ENCODE measurements around the gene COLEC11. TPM values are rescaled to one million over a fixed set of nuclear protein-coding genes. Genes with fewer than 3 reads are reported as not detected.
"Not testable (repeated sequence)": the region's sequence is repeated elsewhere in the genome, so short reads cannot be mapped to it uniquely, and the experiment has no call there.

COLEC11 gene
- total RNA-seq, 1 donor from 2014 or later, result not detected

DNA sequence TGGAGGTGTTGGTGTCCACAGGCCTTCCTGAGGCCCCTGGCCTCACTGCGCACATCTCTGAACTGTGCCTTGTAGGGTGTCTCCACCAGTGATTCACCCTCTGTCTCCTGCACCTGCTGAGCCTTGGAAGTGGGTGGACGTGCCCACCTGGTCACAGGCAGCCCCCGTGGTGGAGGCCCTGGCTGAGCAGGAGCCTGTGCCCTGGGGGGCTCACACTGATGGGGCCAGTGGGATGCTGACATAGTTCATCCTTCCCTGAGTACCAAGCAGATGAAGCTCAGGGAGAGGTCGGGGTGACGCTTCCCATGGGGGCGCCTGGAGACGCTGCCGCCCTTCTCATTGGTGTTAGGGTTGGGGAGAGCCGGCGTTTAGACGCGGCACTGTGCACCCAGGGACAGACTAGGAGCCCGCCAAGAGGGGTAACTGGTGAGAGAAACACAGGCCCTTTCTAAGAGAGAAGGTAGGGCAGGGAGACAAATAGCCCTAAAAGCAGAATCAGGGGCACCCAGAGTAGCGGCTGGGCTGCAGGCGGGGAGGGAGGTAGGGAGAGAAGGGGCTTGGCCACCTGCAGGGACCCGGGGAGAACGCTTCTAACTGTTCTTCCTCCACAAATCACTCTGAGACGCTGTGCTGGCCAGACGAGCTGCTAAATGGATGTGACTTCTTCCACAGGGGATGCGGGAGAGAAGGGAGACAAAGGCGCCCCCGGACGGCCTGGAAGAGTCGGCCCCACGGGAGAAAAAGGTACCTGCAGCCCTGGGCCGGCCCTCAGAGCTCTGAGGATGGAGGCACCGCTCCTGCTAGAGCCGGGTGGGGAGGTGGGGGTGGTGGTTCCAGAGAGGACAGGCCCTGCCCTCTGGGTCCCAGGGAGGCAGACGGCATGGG is 18.0 kb downstream of the COLEC11 start:
- peak; percentile 76 to 77 for DNase-seq (ENCODE audit: extremely low spot score in 2 of 2)
- Histone ChIP-seq H3K27me3 (no peaks in the 10 kb centered on the region), H3K9me3 (no peaks in the 10 kb centered on the region)

DNA sequence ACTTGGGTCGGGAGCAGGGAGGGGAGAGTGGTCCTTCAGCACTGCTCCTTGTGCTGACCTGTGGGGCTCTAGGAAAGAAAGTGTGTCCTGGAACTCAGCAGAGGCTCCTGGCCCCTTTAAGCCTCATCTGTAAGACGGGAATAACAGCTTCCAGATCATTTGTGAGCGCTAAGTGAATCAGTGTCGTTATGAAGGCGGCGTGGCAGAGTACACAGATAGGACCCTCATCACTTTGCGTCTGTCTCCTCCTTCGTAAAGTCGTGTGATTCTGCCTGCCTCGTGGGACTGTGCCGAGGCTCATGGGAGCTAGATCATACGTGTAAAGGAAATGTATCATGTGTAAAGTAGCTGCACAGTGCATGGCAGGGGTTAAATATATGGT is 18.6 kb downstream of the COLEC11 start:
- no peaks in the 10 kb centered on the region for H3K9me3 ChIP-seq
- intact Hi-C loops (cut with DNase I), result no loop called here
- H3K27me3 ChIP-seq, result no peaks in the 10 kb centered on the region
- no peak overlapping the region for H3K27ac ChIP-seq
- H3K36me3 ChIP-seq, result no peaks in the 10 kb centered on the region
- no peaks in the 10 kb centered on the region for H3K4me1 ChIP-seq
- DNase-seq (ENCODE audit: extremely low spot score in 2 of 2), result peak; percentile 62 to 74
- no peak overlapping the region for H3K4me3 ChIP-seq
- TF ChIP-seq POLR2A (IDR thresholded peaks at IDR 0.05) (no peak), POLR2AphosphoS5 (IDR thresholded peaks at IDR 0.05; ENCODE audit: insufficient read depth in 1 of 2, low read depth in 1 of 2) (no peak)
- TF ChIP-seq, protein P1, sequence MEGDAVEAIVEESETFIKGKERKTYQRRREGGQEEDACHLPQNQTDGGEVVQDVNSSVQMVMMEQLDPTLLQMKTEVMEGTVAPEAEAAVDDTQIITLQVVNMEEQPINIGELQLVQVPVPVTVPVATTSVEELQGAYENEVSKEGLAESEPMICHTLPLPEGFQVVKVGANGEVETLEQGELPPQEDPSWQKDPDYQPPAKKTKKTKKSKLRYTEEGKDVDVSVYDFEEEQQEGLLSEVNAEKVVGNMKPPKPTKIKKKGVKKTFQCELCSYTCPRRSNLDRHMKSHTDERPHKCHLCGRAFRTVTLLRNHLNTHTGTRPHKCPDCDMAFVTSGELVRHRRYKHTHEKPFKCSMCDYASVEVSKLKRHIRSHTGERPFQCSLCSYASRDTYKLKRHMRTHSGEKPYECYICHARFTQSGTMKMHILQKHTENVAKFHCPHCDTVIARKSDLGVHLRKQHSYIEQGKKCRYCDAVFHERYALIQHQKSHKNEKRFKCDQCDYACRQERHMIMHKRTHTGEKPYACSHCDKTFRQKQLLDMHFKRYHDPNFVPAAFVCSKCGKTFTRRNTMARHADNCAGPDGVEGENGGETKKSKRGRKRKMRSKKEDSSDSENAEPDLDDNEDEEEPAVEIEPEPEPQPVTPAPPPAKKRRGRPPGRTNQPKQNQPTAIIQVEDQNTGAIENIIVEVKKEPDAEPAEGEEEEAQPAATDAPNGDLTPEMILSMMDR (IDR thresholded peaks at IDR 0.05), result no peak

More for the DNA sequence above, 18.0 kb downstream of the COLEC11 start:
- H3K4me3 ChIP-seq, result no peak overlapping the region
- intact Hi-C loops (cut with DNase I), result no loop called here
- H3K36me3 ChIP-seq, result no peaks in the 10 kb centered on the region
- no peak overlapping the region for H3K27ac ChIP-seq
- TF ChIP-seq POLR2A (IDR thresholded peaks at IDR 0.05) (no peak), POLR2AphosphoS5 (IDR thresholded peaks at IDR 0.05; ENCODE audit: insufficient read depth in 1 of 2, low read depth in 1 of 2) (no peak)
- TF ChIP-seq, protein P1 (IDR thresholded peaks at IDR 0.05), result no peak
- no peaks in the 10 kb centered on the region for H3K4me1 ChIP-seq

DNA sequence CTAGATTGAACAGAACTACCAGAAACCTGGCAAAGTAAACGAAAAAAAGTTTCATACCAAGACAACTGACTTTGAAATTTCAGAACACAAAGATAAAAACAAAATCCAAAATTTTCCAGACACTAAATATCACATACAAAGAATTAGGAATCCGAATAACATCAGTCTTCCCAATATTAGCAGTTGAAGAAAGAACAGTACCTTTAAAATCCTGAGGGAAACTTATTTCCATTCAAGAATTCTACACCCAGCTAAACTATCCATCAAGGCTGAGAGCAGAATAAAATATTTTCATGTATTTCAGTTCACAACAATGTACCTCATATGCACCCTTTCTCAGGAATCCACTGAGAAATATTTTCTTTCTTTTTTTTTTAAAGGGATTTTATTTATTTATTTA is 19.8 kb downstream of the COLEC11 start:
- H3K4me1 ChIP-seq; H3K27me3 ChIP-seq; intact Hi-C loops (cut with DNase I); H3K4me3 ChIP-seq; H3K9me3 ChIP-seq; H3K27ac ChIP-seq; DNase-seq (ENCODE audit: extremely low spot score in 2 of 2); H3K36me3 ChIP-seq: not testable (repeated sequence)

GRCh38 chr2:3615541-3616200 is 20.8 kb downstream of the COLEC11 start:
- H3K4me3 ChIP-seq; intact Hi-C loops (cut with DNase I); H3K36me3 ChIP-seq; H3K9me3 ChIP-seq; H3K27me3 ChIP-seq; DNase-seq (ENCODE audit: extremely low spot score in 2 of 2); H3K27ac ChIP-seq; H3K4me1 ChIP-seq: not testable (repeated sequence)

DNA sequence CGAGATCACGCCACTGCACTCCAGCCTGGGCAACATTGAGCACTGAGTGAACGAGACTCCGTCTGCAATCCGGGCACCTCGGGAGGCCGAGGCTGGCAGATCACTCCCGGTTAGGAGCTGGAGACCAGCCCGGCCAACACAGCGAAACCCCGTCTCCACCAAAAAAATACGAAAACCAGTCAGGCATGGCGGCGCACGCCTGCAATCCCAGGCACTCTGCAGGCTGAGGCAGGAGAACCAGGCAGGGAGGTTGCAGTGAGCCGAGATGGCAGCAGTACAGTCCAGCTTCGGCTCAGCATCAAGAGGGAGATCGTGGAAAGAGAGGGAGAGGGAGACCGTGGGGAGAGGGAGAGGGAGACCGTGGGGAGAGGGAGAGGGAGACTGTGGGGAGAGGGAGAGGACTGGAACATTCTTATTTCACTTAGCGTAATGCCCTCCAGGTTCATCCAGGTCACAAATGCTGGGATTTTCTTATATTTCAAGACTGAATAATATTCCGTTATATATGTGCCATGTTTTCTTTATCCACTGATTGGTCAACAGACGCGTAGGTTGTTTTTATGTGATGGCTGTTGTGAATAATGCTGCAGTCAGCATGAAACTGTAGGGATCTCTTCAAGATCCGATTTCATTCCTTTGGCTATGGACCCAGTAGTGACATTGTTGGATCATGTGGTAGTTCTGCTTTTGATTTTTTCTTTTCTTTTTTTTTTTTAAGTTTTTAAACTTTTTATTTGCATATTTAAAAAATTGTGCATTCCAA is 21.7 kb downstream of the COLEC11 start:
- H3K27me3 ChIP-seq; intact Hi-C loops (cut with DNase I); H3K9me3 ChIP-seq; H3K27ac ChIP-seq; H3K4me3 ChIP-seq; DNase-seq (ENCODE audit: extremely low spot score in 2 of 2); H3K4me1 ChIP-seq; H3K36me3 ChIP-seq: not testable (repeated sequence)

GRCh38 chr2:3617198-3617890 is 22.4 kb downstream of the COLEC11 start:
- H3K27me3 ChIP-seq, result no peaks in the 10 kb centered on the region
- H3K9me3 ChIP-seq, result no peaks in the 10 kb centered on the region
- no peaks in the 10 kb centered on the region for H3K36me3 ChIP-seq
- intact Hi-C loops (cut with DNase I), result no loop called here
- peak in 1 of 2 donors; percentile 32 for DNase-seq (ENCODE audit: extremely low spot score in 2 of 2)
- TF ChIP-seq POLR2AphosphoS5 (IDR thresholded peaks at IDR 0.05; ENCODE audit: insufficient read depth in 1 of 2, low read depth in 1 of 2) (no peak), POLR2A (IDR thresholded peaks at IDR 0.05) (no peak)
- TF ChIP-seq, protein P1 (IDR thresholded peaks at IDR 0.05), result no peak
- H3K27ac ChIP-seq, result no peak overlapping the region
- H3K4me3 ChIP-seq, result no peak overlapping the region
- no peaks in the 10 kb centered on the region for H3K4me1 ChIP-seq
